Activated naive CD4-positive, alpha-beta T cell treated with anti-CD3 and anti-CD28 coated beads, Interleukin-2, amount 50 U/mL, for 24 hours (primary cell): Measurements from ENCODE around the gene PTPRM.

Experiments used
- H3K27ac Mint-ChIP-seq: one replicate; pipeline ENCODE4 v1.8.0; 2021; ENCODE audit warnings: mild to moderate bottlenecking, mixed read lengths
- H3K27me3 Mint-ChIP-seq: one replicate; pipeline ENCODE4 v1.8.0; 2021; ENCODE audit warnings: mixed read lengths
- H3K36me3 Mint-ChIP-seq: one replicate; pipeline ENCODE4 v1.8.0; 2021; ENCODE audit warnings: mixed read lengths
- H3K4me1 Mint-ChIP-seq: one replicate; pipeline ENCODE4 v1.8.0; 2021; ENCODE audit warnings: mixed read lengths
- H3K4me3 Mint-ChIP-seq: one replicate; pipeline ENCODE4 v1.8.0; 2021; ENCODE audit warnings: mild to moderate bottlenecking, mixed read lengths
- H3K9me3 Mint-ChIP-seq: one replicate; pipeline ENCODE4 v1.8.0; 2021; ENCODE audit warnings: mixed read lengths

Gene PTPRM

GRCh38 chr18:8162802-8163201 is 595.7 kb downstream of the PTPRM start:
- Mint-ChIP-seq H3K27ac (no peak overlapping the region), H3K4me1 (no peaks in the 10 kb centered on the region), H3K27me3 (no peaks in the 10 kb centered on the region), H3K9me3 (no peaks in the 10 kb centered on the region), H3K36me3 (no peaks in the 10 kb centered on the region), H3K4me3 (no peak overlapping the region)

DNA sequence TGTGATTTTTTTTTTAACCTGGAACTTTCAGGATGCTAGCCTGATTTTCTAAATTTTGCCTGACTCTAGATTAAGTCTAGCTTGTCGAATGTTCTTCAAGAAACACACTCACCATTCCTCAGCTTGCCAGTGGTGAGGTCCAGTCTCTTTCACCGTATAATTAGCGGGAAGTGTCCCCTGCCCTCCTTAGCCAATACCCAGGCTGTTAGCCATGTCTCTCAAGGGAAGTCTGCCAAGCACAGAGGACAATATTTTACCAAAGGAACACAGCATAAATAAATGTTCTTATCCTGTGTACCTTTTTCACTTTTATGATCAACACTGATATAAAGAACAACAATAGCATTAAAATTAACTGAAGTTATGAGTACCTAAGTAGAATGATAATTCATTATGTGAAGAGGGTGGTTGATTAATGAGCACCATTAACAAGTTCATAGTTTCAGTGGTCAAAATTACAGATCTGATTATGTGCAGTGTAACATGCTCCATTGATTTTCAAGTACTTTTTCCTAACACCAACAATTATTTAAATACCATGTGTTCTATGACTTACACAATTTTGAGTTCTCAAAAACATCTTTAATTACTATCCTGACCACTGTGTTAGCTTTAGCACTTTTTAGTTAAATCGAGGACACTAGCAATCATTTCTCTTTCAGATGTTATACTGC is 596.3 kb downstream of the PTPRM start:
- H3K4me3 Mint-ChIP-seq, result no peak overlapping the region
- H3K27ac Mint-ChIP-seq, result no peak overlapping the region

GRCh38 chr18:8165095-8165494 is 598.0 kb downstream of the PTPRM start:
- Mint-ChIP-seq H3K36me3 (no peaks in the 10 kb centered on the region), H3K9me3 (no peaks in the 10 kb centered on the region), H3K4me3 (no peak overlapping the region), H3K27me3 (no peaks in the 10 kb centered on the region), H3K27ac (no peak overlapping the region), H3K4me1 (no peaks in the 10 kb centered on the region)

More for the DNA sequence above, 596.3 kb downstream of the PTPRM start:
- Mint-ChIP-seq H3K4me1 (no peaks in the 10 kb centered on the region), H3K36me3 (no peaks in the 10 kb centered on the region), H3K27me3 (no peaks in the 10 kb centered on the region), H3K9me3 (no peaks in the 10 kb centered on the region)

- no peaks in the 10 kb centered on the region for H3K9me3 Mint-ChIP-seq
- H3K27me3 Mint-ChIP-seq, result no peaks in the 10 kb centered on the region
- H3K27ac Mint-ChIP-seq, result peak overlapping the region; percentile 59
- no peak overlapping the region for H3K4me3 Mint-ChIP-seq
- no peaks in the 10 kb centered on the region for H3K4me1 Mint-ChIP-seq
- no peaks in the 10 kb centered on the region for H3K36me3 Mint-ChIP-seq
These were observed 599.9 kb downstream of the PTPRM start for GRCh38 chr18:8167026-8167425.

DNA sequence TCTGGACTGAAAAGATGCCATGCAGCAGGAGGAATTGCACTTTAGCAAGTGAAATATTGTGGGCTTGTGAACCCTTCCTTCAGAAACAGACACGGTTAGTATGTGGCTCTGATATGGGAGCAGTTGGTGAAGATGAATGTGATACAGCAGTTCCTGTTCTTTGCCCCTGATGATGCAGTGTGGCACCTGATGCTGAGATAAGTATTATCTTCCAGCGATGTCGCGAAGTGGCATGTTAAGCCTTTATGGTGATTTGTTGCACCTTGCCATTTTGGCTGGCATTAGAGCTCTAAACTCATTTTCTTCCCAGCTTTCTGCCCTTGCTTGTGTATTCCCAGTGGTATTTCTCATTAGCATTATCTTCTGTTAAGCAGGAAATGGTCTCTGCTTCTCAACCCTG is 600.6 kb downstream of the PTPRM start:
- H3K4me1 Mint-ChIP-seq, result no peaks in the 10 kb centered on the region
- no peaks in the 10 kb centered on the region for H3K27me3 Mint-ChIP-seq
- no peak overlapping the region for H3K4me3 Mint-ChIP-seq
- no peak overlapping the region for H3K27ac Mint-ChIP-seq
- H3K36me3 Mint-ChIP-seq, result no peaks in the 10 kb centered on the region
- no peaks in the 10 kb centered on the region for H3K9me3 Mint-ChIP-seq

- H3K4me1 Mint-ChIP-seq, result no peaks in the 10 kb centered on the region
- no peak overlapping the region for H3K27ac Mint-ChIP-seq
- H3K4me3 Mint-ChIP-seq, result no peak overlapping the region
- no peaks in the 10 kb centered on the region for H3K27me3 Mint-ChIP-seq
- H3K36me3 Mint-ChIP-seq, result no peaks in the 10 kb centered on the region
- H3K9me3 Mint-ChIP-seq, result no peaks in the 10 kb centered on the region
These were observed 602.6 kb downstream of the PTPRM start for GRCh38 chr18:8169722-8170121.

GRCh38 chr18:8174771-8175170 is 607.7 kb downstream of the PTPRM start:
- Mint-ChIP-seq H3K36me3 (no peaks in the 10 kb centered on the region), H3K4me3 (no peak overlapping the region), H3K27ac (no peak overlapping the region), H3K9me3 (peaks cover 5% of the 10 kb centered on the region), H3K27me3 (no peaks in the 10 kb centered on the region), H3K4me1 (no peaks in the 10 kb centered on the region)

GRCh38 chr18:8175501-8176061 is 608.5 kb downstream of the PTPRM start:
- Mint-ChIP-seq H3K27me3 (no peaks in the 10 kb centered on the region), H3K4me3 (no peak overlapping the region), H3K27ac (no peak overlapping the region), H3K36me3 (no peaks in the 10 kb centered on the region), H3K9me3 (peaks cover 8% of the 10 kb centered on the region), H3K4me1 (no peaks in the 10 kb centered on the region)

GRCh38 chr18:8176109-8176508 is 609.0 kb downstream of the PTPRM start:
- H3K4me3 Mint-ChIP-seq, result no peak overlapping the region
- no peaks in the 10 kb centered on the region for H3K4me1 Mint-ChIP-seq
- H3K36me3 Mint-ChIP-seq, result no peaks in the 10 kb centered on the region
- H3K27ac Mint-ChIP-seq, result no peak overlapping the region
- peaks cover 8% of the 10 kb centered on the region for H3K9me3 Mint-ChIP-seq
- no peaks in the 10 kb centered on the region for H3K27me3 Mint-ChIP-seq

GRCh38 chr18:8176554-8176953 is 609.4 kb downstream of the PTPRM start:
- Mint-ChIP-seq H3K4me3 (no peak overlapping the region), H3K27me3 (no peaks in the 10 kb centered on the region), H3K36me3 (no peaks in the 10 kb centered on the region), H3K4me1 (no peaks in the 10 kb centered on the region), H3K27ac (no peak overlapping the region), H3K9me3 (peaks cover 8% of the 10 kb centered on the region)

GRCh38 chr18:8177330-8178016 is 610.4 kb downstream of the PTPRM start:
- H3K4me1 Mint-ChIP-seq, result no peaks in the 10 kb centered on the region
- no peaks in the 10 kb centered on the region for H3K36me3 Mint-ChIP-seq
- no peak overlapping the region for H3K27ac Mint-ChIP-seq
- peaks cover 8% of the 10 kb centered on the region for H3K9me3 Mint-ChIP-seq
- no peaks in the 10 kb centered on the region for H3K27me3 Mint-ChIP-seq
- no peak overlapping the region for H3K4me3 Mint-ChIP-seq

- Mint-ChIP-seq H3K4me3 (no peak overlapping the region), H3K27ac (no peak overlapping the region), H3K36me3 (no peaks in the 10 kb centered on the region), H3K4me1 (no peaks in the 10 kb centered on the region), H3K27me3 (no peaks in the 10 kb centered on the region), H3K9me3 (no peaks in the 10 kb centered on the region)
These were observed 619.3 kb downstream of the PTPRM start for GRCh38 chr18:8186413-8186812.

GRCh38 chr18:8188184-8188583 is 621.1 kb downstream of the PTPRM start:
- no peak overlapping the region for H3K27ac Mint-ChIP-seq
- no peaks in the 10 kb centered on the region for H3K36me3 Mint-ChIP-seq
- H3K4me1 Mint-ChIP-seq, result no peaks in the 10 kb centered on the region
- H3K9me3 Mint-ChIP-seq, result no peaks in the 10 kb centered on the region
- H3K27me3 Mint-ChIP-seq, result no peaks in the 10 kb centered on the region
- no peak overlapping the region for H3K4me3 Mint-ChIP-seq

GRCh38 chr18:8190980-8191379 is 623.9 kb downstream of the PTPRM start:
- Mint-ChIP-seq H3K27ac (no peak overlapping the region), H3K4me3 (no peak overlapping the region), H3K9me3 (no peaks in the 10 kb centered on the region), H3K4me1 (no peaks in the 10 kb centered on the region), H3K27me3 (no peaks in the 10 kb centered on the region), H3K36me3 (no peaks in the 10 kb centered on the region)

DNA sequence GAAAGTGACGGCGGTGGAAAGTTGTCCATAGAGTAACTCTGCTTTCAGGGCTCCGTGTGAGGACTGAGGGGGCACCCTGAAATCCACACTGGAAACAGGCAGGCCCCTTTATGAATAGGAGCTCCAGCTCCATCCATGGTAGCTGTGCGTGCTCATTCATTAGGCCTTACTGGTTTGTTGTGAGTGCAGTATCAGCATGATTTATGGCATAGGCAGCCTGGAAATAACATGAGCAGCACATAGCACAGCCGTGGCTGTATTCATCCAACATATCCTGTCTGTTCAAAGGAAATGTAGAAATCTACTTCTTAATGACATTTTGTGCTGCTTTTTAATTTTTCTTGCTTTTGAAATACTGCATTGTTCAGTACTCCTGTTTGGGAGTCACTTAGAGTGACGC is 627.3 kb downstream of the PTPRM start:
- H3K36me3 Mint-ChIP-seq, result no peaks in the 10 kb centered on the region
- H3K27ac Mint-ChIP-seq, result no peak overlapping the region
- no peaks in the 10 kb centered on the region for H3K4me1 Mint-ChIP-seq
- no peaks in the 10 kb centered on the region for H3K27me3 Mint-ChIP-seq
- no peak overlapping the region for H3K4me3 Mint-ChIP-seq
- no peaks in the 10 kb centered on the region for H3K9me3 Mint-ChIP-seq

DNA sequence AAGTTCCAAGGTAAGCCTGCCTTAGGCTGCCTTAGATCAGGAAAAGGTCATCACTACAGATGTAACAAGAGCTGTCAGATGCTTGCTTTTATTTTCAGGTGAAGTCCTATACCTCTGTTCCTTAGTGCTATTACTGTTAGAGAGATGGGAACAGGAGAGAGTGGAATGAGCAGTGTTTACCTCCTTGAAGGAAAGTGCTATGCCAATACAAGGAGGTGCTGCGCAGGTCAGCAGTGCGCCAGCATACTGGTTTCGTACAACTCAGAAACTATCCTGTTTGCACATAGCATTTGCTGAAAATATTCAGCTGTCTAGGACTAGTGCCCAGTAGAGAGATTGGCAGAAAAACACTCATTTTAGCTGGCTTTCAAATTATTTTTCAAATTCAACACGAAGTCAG is 629.1 kb downstream of the PTPRM start:
- Mint-ChIP-seq H3K4me3 (no peak overlapping the region), H3K4me1 (no peaks in the 10 kb centered on the region), H3K27me3 (no peaks in the 10 kb centered on the region), H3K36me3 (no peaks in the 10 kb centered on the region), H3K27ac (no peak overlapping the region), H3K9me3 (no peaks in the 10 kb centered on the region)
